ENCODE results near the gene CCNL2.
"Not testable (repeated sequence)": the region's sequence is repeated elsewhere in the genome, so short reads cannot be mapped to it uniquely, and the experiment has no call there.

CCNL2 gene

DNA sequence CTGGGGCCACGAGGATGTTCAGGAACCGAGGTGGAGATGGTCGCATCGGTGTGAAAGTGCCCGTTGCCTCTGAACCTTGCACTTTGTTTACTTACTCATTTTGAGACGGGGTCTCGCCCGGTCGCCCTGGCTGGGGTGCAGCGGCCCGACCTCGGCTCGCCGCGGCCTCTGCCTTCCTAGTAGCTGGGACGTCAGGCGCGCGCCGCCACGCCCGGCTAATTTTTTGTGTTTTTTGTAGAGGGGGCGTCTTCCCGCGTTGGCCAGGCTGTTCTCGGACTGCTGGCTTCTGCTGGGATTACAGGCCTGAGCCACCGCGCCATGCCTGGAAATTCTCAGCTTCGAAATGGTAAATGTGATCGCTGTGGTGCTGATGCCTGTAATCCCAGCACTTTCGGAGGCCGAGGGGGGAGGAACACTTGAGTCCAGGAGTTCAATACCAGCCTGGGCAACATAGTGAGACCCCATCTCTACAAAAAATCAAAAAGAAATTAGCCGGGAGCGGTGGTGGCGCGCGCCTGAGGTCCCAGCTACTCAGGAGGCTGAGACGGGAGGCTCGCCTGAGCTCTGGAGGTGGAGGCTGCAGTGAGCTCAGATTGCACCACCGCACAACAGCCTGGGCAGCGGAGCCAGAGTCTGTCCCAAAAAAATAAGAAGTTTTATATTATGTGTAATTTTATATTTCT is 8.6 kb upstream of the CCNL2 start:
- Histone ChIP-seq H3K36me3 (replicated peaks) (peaks cover 20% of the 10 kb centered on the region), H3K27me3 (replicated peaks) (no peaks in the 10 kb centered on the region), H3K4me3 (ENCODE audit: low read depth, low read length) (peak overlapping the region; percentile 83), H3K27ac (peak overlapping the region; percentile 74)
- peak; percentile 55 for DNase-seq
- TF ChIP-seq, protein P1, sequence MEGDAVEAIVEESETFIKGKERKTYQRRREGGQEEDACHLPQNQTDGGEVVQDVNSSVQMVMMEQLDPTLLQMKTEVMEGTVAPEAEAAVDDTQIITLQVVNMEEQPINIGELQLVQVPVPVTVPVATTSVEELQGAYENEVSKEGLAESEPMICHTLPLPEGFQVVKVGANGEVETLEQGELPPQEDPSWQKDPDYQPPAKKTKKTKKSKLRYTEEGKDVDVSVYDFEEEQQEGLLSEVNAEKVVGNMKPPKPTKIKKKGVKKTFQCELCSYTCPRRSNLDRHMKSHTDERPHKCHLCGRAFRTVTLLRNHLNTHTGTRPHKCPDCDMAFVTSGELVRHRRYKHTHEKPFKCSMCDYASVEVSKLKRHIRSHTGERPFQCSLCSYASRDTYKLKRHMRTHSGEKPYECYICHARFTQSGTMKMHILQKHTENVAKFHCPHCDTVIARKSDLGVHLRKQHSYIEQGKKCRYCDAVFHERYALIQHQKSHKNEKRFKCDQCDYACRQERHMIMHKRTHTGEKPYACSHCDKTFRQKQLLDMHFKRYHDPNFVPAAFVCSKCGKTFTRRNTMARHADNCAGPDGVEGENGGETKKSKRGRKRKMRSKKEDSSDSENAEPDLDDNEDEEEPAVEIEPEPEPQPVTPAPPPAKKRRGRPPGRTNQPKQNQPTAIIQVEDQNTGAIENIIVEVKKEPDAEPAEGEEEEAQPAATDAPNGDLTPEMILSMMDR (IDR thresholded peaks at IDR 0.05; ENCODE audit: low read depth, low read length, missing control alignments): peak; percentile 34
- in situ Hi-C loops (cut with HindIII; ENCODE audit: low pct_ligation_motif_present, low sequenced_read_pairs): no loop called here

DNA sequence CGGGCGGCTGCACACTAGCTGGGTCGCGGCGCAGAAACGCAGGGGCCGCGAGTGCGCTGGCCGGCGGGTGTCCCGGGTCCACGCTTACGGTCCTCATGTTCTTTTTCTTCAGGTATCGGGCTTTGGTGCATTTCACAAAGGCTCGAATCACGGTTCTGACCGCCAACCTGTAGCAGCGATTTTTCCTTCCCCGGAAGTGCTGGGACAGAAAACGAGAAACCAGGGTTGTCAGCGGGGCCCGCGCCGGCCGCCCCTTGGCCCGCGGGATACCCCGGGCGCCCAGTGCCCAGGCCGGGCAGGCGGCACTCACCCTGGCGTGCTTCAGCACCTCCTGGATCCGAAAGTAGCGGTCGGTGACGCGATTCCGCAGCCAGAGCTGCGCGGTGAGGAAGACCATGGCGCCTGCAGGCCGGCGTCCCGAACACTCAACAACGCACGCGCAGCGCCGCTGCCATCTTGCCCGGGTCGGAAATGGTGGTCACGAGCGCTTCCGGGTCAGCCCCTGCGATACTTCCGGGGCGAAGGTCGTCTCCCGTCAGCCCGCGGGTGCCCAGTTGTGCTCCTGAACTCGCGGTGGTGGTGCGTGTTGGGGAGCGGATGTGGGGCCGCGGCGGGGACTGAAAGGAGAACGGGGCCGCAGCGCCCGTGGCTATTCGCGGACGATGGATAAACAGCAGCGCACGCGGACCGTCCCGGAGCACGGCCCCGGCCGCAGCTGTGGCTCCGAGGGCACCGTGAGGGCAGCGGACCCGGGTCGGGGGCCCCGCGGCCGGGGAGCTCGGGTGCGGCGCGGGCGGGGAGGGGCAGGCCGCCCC is 7.9 kb upstream of the CCNL2 start, which contains the start of gene MRPL20:
MRPL20 (minus strand) TSS at position 473 of the 815 bp plus-strand sequence; CDS start at position 397, 76 bp downstream.
- Histone ChIP-seq H3K36me3 (replicated peaks) (peaks cover 24% of the 10 kb centered on the region), H3K27me3 (replicated peaks) (no peaks in the 10 kb centered on the region), H3K27ac (peak within 1 kb of the TSS; percentile 74), H3K4me3 (ENCODE audit: low read depth, low read length) (peak within 1 kb of the TSS; percentile 83)
- TF ChIP-seq, protein P1 (IDR thresholded peaks at IDR 0.05; ENCODE audit: low read depth, low read length, missing control alignments): no peak
- in situ Hi-C loops (cut with HindIII; ENCODE audit: low pct_ligation_motif_present, low sequenced_read_pairs): no loop called here
- DNase-seq: peak; percentile 87

DNA sequence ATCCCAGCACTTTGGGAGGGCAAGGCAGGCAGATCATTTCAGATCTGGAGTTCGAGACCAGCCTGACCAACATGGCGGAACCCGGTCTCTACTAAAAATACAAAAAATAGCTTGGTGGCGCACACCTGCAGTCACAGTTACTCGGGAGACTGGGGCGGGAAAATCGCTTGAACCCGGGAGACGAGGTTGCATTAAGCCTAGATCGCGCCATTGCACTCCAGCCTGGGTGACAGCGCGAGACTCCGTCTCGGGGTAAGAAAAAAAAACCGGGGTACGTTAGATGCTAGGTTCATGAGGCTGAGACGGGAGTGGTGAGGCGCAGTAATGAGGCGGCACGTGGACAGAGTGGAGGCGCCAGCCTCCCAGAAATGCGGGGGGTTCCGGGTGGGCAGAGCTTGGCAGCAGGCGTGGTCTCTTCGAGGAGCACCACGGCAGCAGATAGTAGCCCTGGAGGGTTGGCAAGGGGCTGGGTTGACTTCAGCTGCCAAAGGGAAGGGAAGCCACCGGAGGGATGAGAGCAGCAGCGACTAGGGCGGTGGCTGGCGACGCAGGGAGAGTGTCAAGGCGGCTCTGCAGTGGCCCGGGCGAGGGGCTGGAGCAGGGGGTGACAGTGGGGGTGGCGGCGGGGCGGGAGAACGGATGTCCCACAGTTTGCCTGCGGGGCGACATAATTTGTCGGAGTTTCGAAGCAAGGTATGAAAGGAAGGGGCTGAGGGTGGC is 7.1 kb upstream of the CCNL2 start:
- no peaks in the 10 kb centered on the region for H3K27me3 ChIP-seq (replicated peaks)
- no peak for DNase-seq
- TF ChIP-seq, protein P1 (IDR thresholded peaks at IDR 0.05; ENCODE audit: low read depth, low read length, missing control alignments): no peak
- H3K36me3 ChIP-seq (replicated peaks): peaks cover 28% of the 10 kb centered on the region
- H3K27ac ChIP-seq: peak overlapping the region; percentile 74
- peak overlapping the region; percentile 83 for H3K4me3 ChIP-seq (ENCODE audit: low read depth, low read length)
- in situ Hi-C loops (cut with HindIII; ENCODE audit: low pct_ligation_motif_present, low sequenced_read_pairs): no loop called here

DNA sequence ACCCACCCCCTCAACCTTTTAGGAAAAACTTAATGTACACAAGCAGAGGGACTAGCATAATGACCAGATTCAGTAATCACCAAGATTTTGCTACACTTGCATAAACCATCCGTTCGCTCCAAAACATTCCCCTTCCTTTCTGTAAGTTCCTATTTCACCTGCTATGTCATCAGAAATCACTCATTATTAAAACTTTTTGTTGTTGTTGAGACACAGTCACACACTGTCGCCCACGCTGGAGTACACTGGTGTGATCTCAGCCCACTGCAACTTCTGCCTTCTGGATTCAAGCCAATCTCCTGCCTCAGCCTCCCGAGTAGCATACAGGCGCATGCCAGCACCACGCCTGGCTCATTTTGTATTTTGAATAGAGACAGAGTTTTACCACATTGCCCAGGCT is 4.5 kb upstream of the CCNL2 start:
- no peak overlapping the region for H3K4me3 ChIP-seq (ENCODE audit: low read depth, low read length)
- H3K36me3 ChIP-seq (replicated peaks): peaks cover 33% of the 10 kb centered on the region
- TF ChIP-seq, protein P1 (IDR thresholded peaks at IDR 0.05; ENCODE audit: low read depth, low read length, missing control alignments): no peak
- in situ Hi-C loops (cut with HindIII; ENCODE audit: low pct_ligation_motif_present, low sequenced_read_pairs): no loop called here
- H3K27ac ChIP-seq: no peak overlapping the region
- no peaks in the 10 kb centered on the region for H3K27me3 ChIP-seq (replicated peaks)
- DNase-seq: no peak

DNA sequence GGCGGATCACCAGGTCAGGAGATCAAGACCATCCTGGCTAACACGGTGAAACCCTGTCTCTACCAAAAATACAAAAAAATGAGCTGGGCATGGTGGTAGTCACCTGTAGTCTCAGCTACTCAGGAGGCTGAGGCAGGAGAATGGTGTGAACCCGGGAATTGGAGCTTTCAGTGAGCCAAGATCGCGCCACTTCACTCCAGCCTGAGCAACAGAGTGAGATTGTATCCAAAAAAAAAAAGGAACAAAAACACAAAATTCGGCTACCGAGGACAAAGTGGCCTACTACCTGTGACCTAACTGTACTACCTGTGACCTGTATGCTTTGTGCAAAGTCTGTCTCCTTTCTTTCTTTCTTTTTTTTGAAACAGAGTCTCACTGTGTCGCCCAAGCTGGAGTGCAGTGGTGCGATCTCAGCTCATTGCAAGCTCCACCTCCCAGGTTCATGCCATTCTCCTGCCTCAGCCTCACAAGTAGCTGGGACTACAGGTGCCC is 3.8 kb upstream of the CCNL2 start:
- H3K27me3 ChIP-seq (replicated peaks); in situ Hi-C loops (cut with HindIII; ENCODE audit: low pct_ligation_motif_present, low sequenced_read_pairs); H3K4me3 ChIP-seq (ENCODE audit: low read depth, low read length); H3K27ac ChIP-seq; DNase-seq: not testable (repeated sequence)
- peaks cover 33% of the 10 kb centered on the region for H3K36me3 ChIP-seq (replicated peaks)

Data from brain microvascular endothelial cell (primary cell).